Keratinocyte (primary cell): ENCODE data around the gene FHIT. TPM values are rescaled to one million over a fixed set of nuclear protein-coding genes. Genes with fewer than 3 reads are reported as not detected.

ENCODE experiments used
- DNase-seq: peaks from one replicate; pipeline ENCODE4 v3.0.0-alpha.2; 2011; ENCODE audit warnings: low read depth, missing footprints, low spot score
- FAIRE-seq: peaks from 2 replicates; lab custom pipeline; 2011; peaks lifted over from hg19 to GRCh38; lab: Jason Lieb, UNC
- H2AFZ ChIP-seq: 2 replicates; pipeline ENCODE4 v1.6.0; 2012; ENCODE audit warnings: low read length, control low read depth, inconsistent platforms; ENCODE audit not compliant: control insufficient read depth
- H3K27ac ChIP-seq: 2 replicates; pipeline ENCODE4 v1.5.1; 2011; ENCODE audit warnings: low read length; ENCODE audit not compliant: control insufficient read depth, insufficient read depth
- H3K27me3 ChIP-seq: 3 replicates; pipeline ENCODE4 v1.6.0; 2011; ENCODE audit warnings: low read length; ENCODE audit not compliant: control insufficient read depth, insufficient read depth; ENCODE audit errors: extremely low read depth
- H3K36me3 ChIP-seq, 2 experiments: 2 replicates in 1 of 2; 3 replicates in 1 of 2; pipeline ENCODE4 v1.5.1; 2011; ENCODE audit warnings: low read length in 2 of 2, mild to moderate bottlenecking in 1 of 2; ENCODE audit not compliant: control insufficient read depth in 2 of 2, insufficient read depth in 2 of 2; ENCODE audit errors: extremely low read depth in 1 of 2
- H3K4me1 ChIP-seq: 3 replicates; pipeline ENCODE4 v1.5.1; 2011; ENCODE audit warnings: low read length; ENCODE audit not compliant: control insufficient read depth, insufficient read depth; ENCODE audit errors: extremely low read depth
- H3K4me2 ChIP-seq: 3 replicates; pipeline ENCODE4 v1.6.0; 2011; ENCODE audit warnings: low read depth, low read length; ENCODE audit not compliant: control insufficient read depth, insufficient read depth; ENCODE audit errors: extremely low read depth
- H3K4me3 ChIP-seq, 3 experiments: fragments of 200-600 bp in 1 of 3; sonication (generic) in 1 of 3; 2 replicates in 2 of 3; 3 replicates in 1 of 3; pipeline ENCODE4 v1.5.1; 2011 to 2016; ENCODE audit warnings: low read length in 3 of 3, mild to moderate bottlenecking in 3 of 3, control low read depth in 2 of 3, inconsistent platforms in 1 of 3, low read depth in 1 of 3, mixed read lengths in 1 of 3, mixed run types in 1 of 3, moderate library complexity in 1 of 3; ENCODE audit not compliant: control insufficient read depth in 2 of 3, insufficient read depth in 2 of 3; ENCODE audit errors: extremely low read depth in 1 of 3
- H3K79me2 ChIP-seq: 2 replicates; pipeline ENCODE4 v1.6.0; 2012; ENCODE audit warnings: low read length; ENCODE audit not compliant: control insufficient read depth, insufficient read depth
- H3K9ac ChIP-seq: 3 replicates; pipeline ENCODE4 v1.6.0; 2011; ENCODE audit warnings: low read length; ENCODE audit not compliant: control insufficient read depth, insufficient read depth; ENCODE audit errors: extremely low read depth
- H3K9me1 ChIP-seq: 3 replicates; pipeline ENCODE4 v1.6.0; 2011; ENCODE audit warnings: low read length; ENCODE audit not compliant: control insufficient read depth, insufficient read depth; ENCODE audit errors: extremely low read depth
- H3K9me3 ChIP-seq: 2 replicates; pipeline ENCODE4 v1.5.1; 2012; ENCODE audit warnings: low read depth, low read length; ENCODE audit not compliant: control insufficient read depth
- H4K20me1 ChIP-seq: 3 replicates; pipeline ENCODE4 v1.6.0; 2011; ENCODE audit warnings: low read length; ENCODE audit not compliant: control insufficient read depth, insufficient read depth; ENCODE audit errors: extremely low read depth
- EZH2 ChIP-seq: IDR thresholded peaks from one replicate; pipeline ENCODE4 v1.6.1; 2012; ENCODE audit warnings: inconsistent platforms, mild to moderate bottlenecking, low read length, moderate library complexity
- dilution Hi-C: fragments of 300-500 bp; cut with MboI; formaldehyde crosslinking; loops from one replicate; pipeline ENCODE4 v1.7.0; 2020; ENCODE audit warnings: low sequenced_read_pairs; ENCODE audit not compliant: extremely low pct_ligation_motif_present
- polyA plus RNA-seq, 5 experiments: library from polyadenylated mRNA; depleted of rRNA in 3 of 5; stranded (reverse) in 3 of 5; stranded (forward) in 1 of 5; unstranded in 1 of 5; fragments of >200 nt; gene quantifications; 1 replicate in 1 of 5; 2 replicates in 3 of 5; 3 replicates in 1 of 5; pipeline versions ENCODE4 v1.2.1 to v1.2.3, GENCODE V29; 2011 to 2012; ENCODE audit warnings: missing spikeins in 2 of 5, low read depth in 1 of 5, low replicate concordance in 1 of 5
- TF ChIP-seq, protein P1 (sequence below), 3 experiments: IDR thresholded peaks in 1 of 3; conservative IDR thresholded peaks in 1 of 3; optimal IDR thresholded peaks in 1 of 3; 2 replicates in 2 of 3; 3 replicates in 1 of 3; pipeline versions ENCODE3 to v1.5.1; 2011; ENCODE audit warnings: low read length in 3 of 3, mild to moderate bottlenecking in 3 of 3, moderate library complexity in 2 of 3, control low read depth in 1 of 3, inconsistent platforms in 1 of 3; ENCODE audit not compliant: insufficient read depth in 2 of 3; ENCODE audit errors: extremely low read depth in 1 of 3

Gene FHIT
- polyA plus RNA-seq, 1 donor (not counting 4 experiments of a cell fraction or from before 2014, with no cell fraction given): 2.2 TPM

- TF ChIP-seq EZH2: no peak
- TF ChIP-seq, protein P1, sequence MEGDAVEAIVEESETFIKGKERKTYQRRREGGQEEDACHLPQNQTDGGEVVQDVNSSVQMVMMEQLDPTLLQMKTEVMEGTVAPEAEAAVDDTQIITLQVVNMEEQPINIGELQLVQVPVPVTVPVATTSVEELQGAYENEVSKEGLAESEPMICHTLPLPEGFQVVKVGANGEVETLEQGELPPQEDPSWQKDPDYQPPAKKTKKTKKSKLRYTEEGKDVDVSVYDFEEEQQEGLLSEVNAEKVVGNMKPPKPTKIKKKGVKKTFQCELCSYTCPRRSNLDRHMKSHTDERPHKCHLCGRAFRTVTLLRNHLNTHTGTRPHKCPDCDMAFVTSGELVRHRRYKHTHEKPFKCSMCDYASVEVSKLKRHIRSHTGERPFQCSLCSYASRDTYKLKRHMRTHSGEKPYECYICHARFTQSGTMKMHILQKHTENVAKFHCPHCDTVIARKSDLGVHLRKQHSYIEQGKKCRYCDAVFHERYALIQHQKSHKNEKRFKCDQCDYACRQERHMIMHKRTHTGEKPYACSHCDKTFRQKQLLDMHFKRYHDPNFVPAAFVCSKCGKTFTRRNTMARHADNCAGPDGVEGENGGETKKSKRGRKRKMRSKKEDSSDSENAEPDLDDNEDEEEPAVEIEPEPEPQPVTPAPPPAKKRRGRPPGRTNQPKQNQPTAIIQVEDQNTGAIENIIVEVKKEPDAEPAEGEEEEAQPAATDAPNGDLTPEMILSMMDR (optimal IDR thresholded peaks at IDR 0.05 in 1 of 3, IDR thresholded peaks at IDR 0.05 in 1 of 3, conservative IDR thresholded peaks at IDR 0.05 in 1 of 3; ENCODE audit: extremely low read depth in 1 of 3, insufficient read depth in 2 of 3, low read length in 3 of 3): no peak
- H3K9me1 ChIP-seq: no peaks in the 10 kb centered on the region
- no peaks in the 10 kb centered on the region for H3K27me3 ChIP-seq
- FAIRE-seq (no peak), DNase-seq (no peak)
- H3K4me2 ChIP-seq: no peak overlapping the region
- H3K27ac ChIP-seq: no peak overlapping the region
- no peaks in the 10 kb centered on the region for H3K4me1 ChIP-seq
- no peaks in the 10 kb centered on the region for H3K36me3 ChIP-seq
- H2AFZ ChIP-seq: no peak overlapping the region
- H3K9ac ChIP-seq: no peak overlapping the region
- no peaks in the 10 kb centered on the region for H3K9me3 ChIP-seq
- H4K20me1 ChIP-seq: no peaks in the 10 kb centered on the region
- dilution Hi-C loops: no loop called here
- no peaks in the 10 kb centered on the region for H3K79me2 ChIP-seq
- no peak overlapping the region for H3K4me3 ChIP-seq
Measured at GRCh38 chr3:60269829-60270266, 981.4 kb downstream of the FHIT start.

DNA sequence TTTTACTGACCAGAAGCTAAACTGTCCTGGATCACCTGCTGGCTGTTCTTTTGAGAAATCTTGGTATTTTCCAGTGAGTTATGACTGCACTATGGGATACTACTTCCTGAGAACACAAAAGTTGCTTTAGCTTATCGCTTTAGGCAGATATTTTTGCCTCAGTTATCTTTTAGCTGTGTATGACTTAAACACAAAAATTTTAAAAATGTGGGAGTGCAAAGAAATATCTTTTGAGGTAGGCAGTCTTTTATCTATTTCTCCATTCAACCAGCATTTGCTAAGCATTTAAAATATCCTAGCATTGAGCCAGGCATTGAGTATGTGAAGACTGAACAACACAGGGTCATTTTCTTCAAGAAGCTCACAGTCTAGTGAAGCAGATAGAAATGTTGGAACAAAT is 981.9 kb downstream of the FHIT start:
- Histone ChIP-seq H3K4me2 (no peak overlapping the region), H3K27ac (no peak overlapping the region), H3K9ac (no peak overlapping the region), H3K9me1 (no peaks in the 10 kb centered on the region), H4K20me1 (no peaks in the 10 kb centered on the region), H3K4me3 (no peak overlapping the region), H3K9me3 (no peaks in the 10 kb centered on the region), H3K27me3 (no peaks in the 10 kb centered on the region), H3K79me2 (no peaks in the 10 kb centered on the region), H3K4me1 (no peaks in the 10 kb centered on the region), H3K36me3 (no peaks in the 10 kb centered on the region), H2AFZ (no peak overlapping the region)
- DNase-seq (no peak), FAIRE-seq (no peak)
- TF ChIP-seq, protein P1 (optimal IDR thresholded peaks at IDR 0.05 in 1 of 3, IDR thresholded peaks at IDR 0.05 in 1 of 3, conservative IDR thresholded peaks at IDR 0.05 in 1 of 3; ENCODE audit: extremely low read depth in 1 of 3, insufficient read depth in 2 of 3, low read length in 3 of 3): no peak
- no peak for TF ChIP-seq EZH2
- dilution Hi-C loops: no loop called here
